ENCODE results near the gene MRTFA. TPM values are rescaled to one million over a fixed set of nuclear protein-coding genes. Genes with fewer than 3 reads are reported as not detected.

The MRTFA gene
- total RNA-seq, 4 donors from 2014 or later = 46.0 to 408 (median 90.0) TPM

- in situ Hi-C loops (cut with MboI; ENCODE audit: low pct_ligation_motif_present in 1 of 4, low pct_unique_long_range_greater_than_20kb in 1 of 4, low sequenced_read_pairs in 3 of 4) = loop anchor here in 3 of 4 donors (25.0 kb wide), 1 partner anchor 829 kb away; the partner anchor contains the start of gene RPS19BP1 (in 3 of the 3)
- no peak overlapping the region for H3K4me3 ChIP-seq
- DNase-seq = no peak
- no peaks in the 10 kb centered on the region for H3K27me3 ChIP-seq
- TF ChIP-seq CTCF (IDR thresholded peaks at IDR 0.05) (no peak), POLR2AphosphoS5 (IDR thresholded peaks at IDR 0.05) (no peak), EP300 (IDR thresholded peaks at IDR 0.05; ENCODE audit: low read depth) (no peak), POLR2A (IDR thresholded peaks at IDR 0.05) (no peak)
- no peak overlapping the region for H3K27ac ChIP-seq
- WGBS, 2 donors (ENCODE audit: low coverage in 1 of 2) = 97 to 100% methylated on average over 2 of the region's 2 CpGs
- no peaks in the 10 kb centered on the region for H3K9me3 ChIP-seq
- intact Hi-C loops (cut with DNase I; ENCODE audit: low total_unique reads) = no loop called here
- H3K4me1 ChIP-seq = peaks cover 0 to 16% (median 7%) of the 10 kb centered on the region in 4 donors
- H3K36me3 ChIP-seq = peaks cover 0 to 53% (median 18%) of the 10 kb centered on the region in 4 donors
Observed at GRCh38 chr22:40366068-40366467, 270.5 kb downstream of the MRTFA start.

DNA sequence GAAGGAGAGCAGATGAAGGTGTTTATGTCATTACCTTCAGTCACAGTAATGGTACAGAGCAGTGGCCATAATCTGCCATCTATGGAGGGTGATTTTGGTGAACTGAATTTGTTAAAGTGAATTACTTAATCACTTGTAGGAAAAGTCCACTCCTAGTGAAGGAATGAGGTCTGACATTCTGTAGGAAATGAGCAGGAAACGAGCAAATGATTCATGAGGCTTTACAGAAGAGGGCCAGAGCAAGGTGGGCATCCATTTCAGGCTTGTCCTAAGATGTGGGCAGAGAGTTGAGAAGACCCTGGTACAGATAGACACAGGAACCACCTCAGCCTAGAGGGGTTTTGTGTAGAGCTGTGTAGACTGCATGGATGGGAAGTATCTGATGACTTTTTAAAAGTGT, 272.1 kb downstream of the MRTFA start:
- in situ Hi-C loops (cut with MboI; ENCODE audit: low pct_ligation_motif_present in 1 of 4, low pct_unique_long_range_greater_than_20kb in 1 of 4, low sequenced_read_pairs in 3 of 4) = loop anchor here in 3 of 4 donors (25.0 kb wide), 1 partner anchor 827 kb away; the partner anchor contains the start of gene RPS19BP1 (in 3 of the 3)
- H3K4me1 ChIP-seq = peaks cover 0 to 11% (median 7%) of the 10 kb centered on the region in 4 donors
- TF ChIP-seq EP300 (IDR thresholded peaks at IDR 0.05; ENCODE audit: low read depth) = no peak
- no peaks in the 10 kb centered on the region for H3K27me3 ChIP-seq
- intact Hi-C loops (cut with DNase I; ENCODE audit: low total_unique reads) = no loop called here
- no peak overlapping the region for H3K27ac ChIP-seq
- H3K4me3 ChIP-seq = no peak overlapping the region
- 33 to 65% methylated on average over 1 of the region's 1 CpG for WGBS, 2 donors (ENCODE audit: low coverage in 1 of 2)
- no peaks in the 10 kb centered on the region for H3K9me3 ChIP-seq
- H3K36me3 ChIP-seq = peaks cover 0 to 70% (median 26%) of the 10 kb centered on the region in 4 donors
- DNase-seq = no peak

GRCh38 chr22:40363059-40363458, 273.5 kb downstream of the MRTFA start:
- H3K4me1 ChIP-seq = peaks cover 0 to 10% (median 5%) of the 10 kb centered on the region in 4 donors
- DNase-seq = no peak
- TF ChIP-seq CTCF (IDR thresholded peaks at IDR 0.05) (no peak), POLR2A (IDR thresholded peaks at IDR 0.05) (no peak), POLR2AphosphoS5 (IDR thresholded peaks at IDR 0.05) (no peak), EP300 (IDR thresholded peaks at IDR 0.05; ENCODE audit: low read depth) (no peak)
- in situ Hi-C loops (cut with MboI; ENCODE audit: low pct_ligation_motif_present in 1 of 4, low pct_unique_long_range_greater_than_20kb in 1 of 4, low sequenced_read_pairs in 3 of 4) (loop anchor here in 3 of 4 donors (25.0 kb wide), 1 partner anchor 826 kb away; the partner anchor contains the start of gene RPS19BP1 (in 3 of the 3)), intact Hi-C loops (cut with DNase I; ENCODE audit: low total_unique reads) (no loop called here)
- no peak overlapping the region for H3K27ac ChIP-seq
- WGBS, 2 donors (ENCODE audit: low coverage in 1 of 2) = 97% methylated on average over 3 of the region's 3 CpGs; no CpG with 5 or more reads in 1 of the 2 donors
- peaks cover 0 to 81% (median 32%) of the 10 kb centered on the region in 4 donors for H3K36me3 ChIP-seq
- H3K4me3 ChIP-seq = no peak overlapping the region
- H3K9me3 ChIP-seq = no peaks in the 10 kb centered on the region
- no peaks in the 10 kb centered on the region for H3K27me3 ChIP-seq

- Histone ChIP-seq H3K4me3 (no peak overlapping the region), H3K4me1 (no peaks in the 10 kb centered on the region), H3K36me3 (peaks cover 0 to 83% (median 36%) of the 10 kb centered on the region in 4 donors), H3K9me3 (no peaks in the 10 kb centered on the region), H3K27ac (no peak overlapping the region), H3K27me3 (no peaks in the 10 kb centered on the region)
- no peak for TF ChIP-seq POLR2A (IDR thresholded peaks at IDR 0.05)
- TF ChIP-seq POLR2AphosphoS5 (IDR thresholded peaks at IDR 0.05) = no peak
- TF ChIP-seq CTCF (IDR thresholded peaks at IDR 0.05) = no peak
- TF ChIP-seq EP300 (IDR thresholded peaks at IDR 0.05; ENCODE audit: low read depth) = no peak
- 98% methylated on average over 5 of the region's 5 CpGs; no CpG with 5 or more reads in 1 of the 2 donors for WGBS, 2 donors (ENCODE audit: low coverage in 1 of 2)
- in situ Hi-C loops (cut with MboI; ENCODE audit: low pct_ligation_motif_present in 1 of 4, low pct_unique_long_range_greater_than_20kb in 1 of 4, low sequenced_read_pairs in 3 of 4) = loop anchor here in 3 of 4 donors (25.0 kb wide), 1 partner anchor 824 kb away; the partner anchor contains the start of gene RPS19BP1 (in 3 of the 3)
- intact Hi-C loops (cut with DNase I; ENCODE audit: low total_unique reads) = no loop called here
- no peak for DNase-seq
Observed at GRCh38 chr22:40361100-40361499, 275.4 kb downstream of the MRTFA start.

Other genes with a start within 250 kb of the MRTFA start
- gene MCHR1, start 42.8 kb upstream of the MRTFA start, total RNA-seq = under 1 TPM in 1 of 4 donors, not detected in 3; 0.27 TPM
- 10 to 100 TPM in 3 of 4 donors, 1 to 10 TPM in 1; 8.0 to 20.2 (median 12.5) TPM for gene SLC25A17, start 182.6 kb upstream of the MRTFA start, total RNA-seq
- gene ST13, start 219.9 kb upstream of the MRTFA start, total RNA-seq = 100 to 1,000 TPM in 2 of 4 donors, 10 to 100 TPM in 2; 39.6 to 113 (median 79.7) TPM
- 10 to 100 TPM in 1 of 4 donors, 1 to 10 TPM in 3; 5.8 to 14.1 (median 7.8) TPM for gene XPNPEP3, start 220.4 kb upstream of the MRTFA start, total RNA-seq
- gene DNAJB7, start 225.4 kb upstream of the MRTFA start, total RNA-seq = 10 to 100 TPM in 1 of 4 donors, under 1 TPM in 2, not detected in 1; 0.55 to 24.9 (median 0.64) TPM